ENCODE measurements around the gene BOC. TPM values are rescaled to one million over a fixed set of nuclear protein-coding genes. Genes with fewer than 3 reads are reported as not detected.

Gene BOC
- total and polyA plus RNA-seq, 2 of the 4 experiments (the other 2 are of a cell fraction) = 6.8 to 15.2 TPM

GRCh38 chr3:113193719-113194118 lies 17.6 kb upstream of the BOC start:
- Histone ChIP-seq H3K4me3 (ENCODE audit: insufficient read depth, low read depth, low read length) (no peak overlapping the region), H3K36me3 (ENCODE audit: control insufficient read depth, insufficient read depth, low read length) (no peaks in the 10 kb centered on the region), H4K20me1 (ENCODE audit: insufficient read depth, low read length) (no peaks in the 10 kb centered on the region), H2BK120ac (ENCODE audit: low read depth, low read length) (no peak overlapping the region), H3K4me2 (ENCODE audit: low read depth, low read length) (no peak overlapping the region), H3K56ac (ENCODE audit: extremely low read depth, insufficient read depth, low read length) (no peak overlapping the region), H3K23ac (ENCODE audit: low read depth, low read length) (no peak overlapping the region), H3K79me1 (ENCODE audit: low read depth in 1 of 2, low read length in 2 of 2) (no peaks in the 10 kb centered on the region), H3K18ac (ENCODE audit: low read depth, low read length) (no peak overlapping the region; the same call in 1 of the 2 replicates), H2BK15ac (ENCODE audit: low read depth, low read length) (no peak overlapping the region), H3K4ac (ENCODE audit: low read depth, low read length) (no peak overlapping the region), H4K8ac (ENCODE audit: low read depth in 2 of 2, low read length in 2 of 2) (no peak overlapping the region), H3K27ac (ENCODE audit: insufficient read depth, low read length) (no peak overlapping the region), H3K9me1 (ENCODE audit: insufficient read depth, low read length) (no peaks in the 10 kb centered on the region), H4K5ac (ENCODE audit: low read depth, low read length) (no peak overlapping the region), H3K14ac (replicated peaks; ENCODE audit: low read depth, low read length) (no peak overlapping the region), H2AK5ac (ENCODE audit: low read depth, low read length) (no peak overlapping the region), H2BK20ac (ENCODE audit: low read depth, low read length) (no peak overlapping the region), H2BK5ac (ENCODE audit: low read depth, low read length, poor library complexity, severe bottlenecking) (no peak overlapping the region), H3K9me3 (ENCODE audit: control insufficient read depth, insufficient read depth, low read length) (no peaks in the 10 kb centered on the region), H3K4me1 (ENCODE audit: control insufficient read depth, insufficient read depth, low read length) (peaks cover 5% of the 10 kb centered on the region; the same call in 1 of the 2 replicates), H3K9ac (ENCODE audit: low read depth, low read length) (no peak overlapping the region), H2AK9ac (replicated peaks; ENCODE audit: low read depth, low read length, poor library complexity) (no peak overlapping the region), H2AFZ (replicated peaks; ENCODE audit: low read length, poor library complexity) (no peak overlapping the region), H3K27me3 (ENCODE audit: control insufficient read depth, insufficient read depth, low read length) (peaks cover 2% of the 10 kb centered on the region; the same call in 1 of the 2 replicates), H4K91ac (ENCODE audit: insufficient read depth, low read depth, low read length) (no peak overlapping the region)
- intact Hi-C loops (cut with micrococcal nuclease) (no loop called here), dilution Hi-C loops (cut with HindIII; ENCODE audit: low sequenced_read_pairs, unreplicated experiment) (no loop called here), in situ Hi-C loops (cut with MboI; ENCODE audit: low sequenced_read_pairs) (no loop called here)
- DNase-seq = no peak
- no peak for ATAC-seq (ENCODE audit: low read depth)
- POLR2A ChIA-PET (ENCODE audit: unreplicated experiment) = interaction anchor here (1.1 kb wide), 1 partner anchor 17 kb away, joined by 3 read pairs; the partner anchor contains the start of gene BOC
- CTCF ChIA-PET = no interaction called here
- no peak for TF ChIP-seq RCOR1 (IDR thresholded peaks at IDR 0.05; ENCODE audit: insufficient replicate concordance, low read length)
- TF ChIP-seq CHD1 (IDR thresholded peaks at IDR 0.05; ENCODE audit: low read depth, low read length) = no peak
- TF ChIP-seq USF2 (IDR thresholded peaks at IDR 0.05; ENCODE audit: low read depth, low read length) = no peak
- TF ChIP-seq MAFK (IDR thresholded peaks at IDR 0.05; ENCODE audit: low read depth, low read length) = no peak
- TF ChIP-seq CTCF (conservative IDR thresholded peaks at IDR 0.05; ENCODE audit: low read depth, low read length) = no peak
- no peak for TF ChIP-seq MAZ (IDR thresholded peaks at IDR 0.05; ENCODE audit: borderline replicate concordance, low read depth, low read length)
- no peak for TF ChIP-seq ELK1 (IDR thresholded peaks at IDR 0.05; ENCODE audit: borderline replicate concordance, low read depth, low read length)
- TF ChIP-seq NFE2L2 (IDR thresholded peaks at IDR 0.05; ENCODE audit: low read depth, low read length) = no peak
- no peak for TF ChIP-seq CEBPB (IDR thresholded peaks at IDR 0.05; ENCODE audit: low read depth, low read length)
- no peak for TF ChIP-seq POLR2A (IDR thresholded peaks at IDR 0.05; ENCODE audit: low read depth, low read length)
- no peak for TF ChIP-seq FOS (IDR thresholded peaks at IDR 0.05; ENCODE audit: low read depth, low read length)
- no peak for TF ChIP-seq MXI1 (IDR thresholded peaks at IDR 0.05; ENCODE audit: borderline replicate concordance, low read depth, low read length)
- TF ChIP-seq RAD21 (IDR thresholded peaks at IDR 0.05; ENCODE audit: low read length) = no peak
- no peak for TF ChIP-seq SMC3 (IDR thresholded peaks at IDR 0.05; ENCODE audit: low read depth, low read length)
- no peak for TF ChIP-seq RFX5 (IDR thresholded peaks at IDR 0.05; ENCODE audit: low read depth, low read length)
- no peak for TF ChIP-seq BHLHE40 (IDR thresholded peaks at IDR 0.05; ENCODE audit: low read depth, low read length)
- BruUV-seq (replicated peaks) = no TSS peak
- WGBS, 2 experiments (ENCODE audit: extremely low coverage in 2 of 2, insufficient read length in 1 of 2) = no CpG with 5 or more reads among the region's 1 CpG
